ENCODE data around the gene RASEF. TPM values are rescaled to one million over a fixed set of nuclear protein-coding genes. Genes with fewer than 3 reads are reported as not detected.
A peak's percentile ranks its signal among the peaks of the same experiment; 100 is the strongest.

The RASEF gene
- total RNA-seq (ENCODE audit: unreplicated experiment), result 0.28 TPM
- long read RNA-seq, result 0 reads

- peak; percentile 51 for DNase-seq (ENCODE audit: low spot score)
- Mint-ChIP-seq H3K4me1 (ENCODE audit: unreplicated experiment) (peaks cover 5% of the 10 kb centered on the region), H3K9me3 (ENCODE audit: unreplicated experiment) (no peaks in the 10 kb centered on the region), H3K36me3 (ENCODE audit: low read depth, unreplicated experiment) (no peaks in the 10 kb centered on the region), H3K4me3 (ENCODE audit: unreplicated experiment) (peak within 1 kb of the TSS; percentile 84), H3K27ac (ENCODE audit: unreplicated experiment) (no peak within 1 kb of the TSS), H3K27me3 (ENCODE audit: unreplicated experiment) (peaks cover 9% of the 10 kb centered on the region)
- TF ChIP-seq CTCF (IDR thresholded peaks at IDR 0.05; ENCODE audit: unreplicated experiment), result no peak
Measured at GRCh38 chr9:83062651-83063527, at the start of gene RASEF. Gene RASEF (minus strand): TSS chr9:83063142. CDS start chr9:83062867, 275 bp downstream.

- no peak for TF ChIP-seq CTCF (IDR thresholded peaks at IDR 0.05; ENCODE audit: unreplicated experiment)
- no peaks in the 10 kb centered on the region for H3K4me1 Mint-ChIP-seq (ENCODE audit: unreplicated experiment)
- no peak for DNase-seq (ENCODE audit: low spot score)
- H3K9me3 Mint-ChIP-seq (ENCODE audit: unreplicated experiment), result peaks cover 18% of the 10 kb centered on the region
- peaks cover 4% of the 10 kb centered on the region for H3K36me3 Mint-ChIP-seq (ENCODE audit: low read depth, unreplicated experiment)
- H3K27me3 Mint-ChIP-seq (ENCODE audit: unreplicated experiment), result no peaks in the 10 kb centered on the region
- no peak overlapping the region for H3K4me3 Mint-ChIP-seq (ENCODE audit: unreplicated experiment)
- no peak overlapping the region for H3K27ac Mint-ChIP-seq (ENCODE audit: unreplicated experiment)
Measured at GRCh38 chr9:83111169-83111568, 48.2 kb upstream of the RASEF start.

GRCh38 chr9:83109296-83109695 is 46.4 kb upstream of the RASEF start:
- Mint-ChIP-seq H3K4me1 (ENCODE audit: unreplicated experiment) (no peaks in the 10 kb centered on the region), H3K36me3 (ENCODE audit: low read depth, unreplicated experiment) (no peaks in the 10 kb centered on the region), H3K27ac (ENCODE audit: unreplicated experiment) (no peak overlapping the region), H3K4me3 (ENCODE audit: unreplicated experiment) (no peak overlapping the region), H3K27me3 (ENCODE audit: unreplicated experiment) (no peaks in the 10 kb centered on the region), H3K9me3 (ENCODE audit: unreplicated experiment) (peaks cover 12% of the 10 kb centered on the region)
- DNase-seq (ENCODE audit: low spot score), result no peak
- TF ChIP-seq CTCF (IDR thresholded peaks at IDR 0.05; ENCODE audit: unreplicated experiment), result no peak

GRCh38 chr9:83108208-83108607 is 45.3 kb upstream of the RASEF start:
- H3K4me1 Mint-ChIP-seq (ENCODE audit: unreplicated experiment), result no peaks in the 10 kb centered on the region

More at GRCh38 chr9:83108208-83108607, 45.3 kb upstream of the RASEF start:
- no peak for TF ChIP-seq CTCF (IDR thresholded peaks at IDR 0.05; ENCODE audit: unreplicated experiment)
- H3K27me3 Mint-ChIP-seq (ENCODE audit: unreplicated experiment), result no peaks in the 10 kb centered on the region
- peaks cover 1% of the 10 kb centered on the region for H3K9me3 Mint-ChIP-seq (ENCODE audit: unreplicated experiment)
- H3K4me3 Mint-ChIP-seq (ENCODE audit: unreplicated experiment), result no peak overlapping the region
- no peak overlapping the region for H3K27ac Mint-ChIP-seq (ENCODE audit: unreplicated experiment)
- DNase-seq (ENCODE audit: low spot score), result no peak
- no peaks in the 10 kb centered on the region for H3K36me3 Mint-ChIP-seq (ENCODE audit: low read depth, unreplicated experiment)
